Bone marrow (tissue), 2 donors: ENCODE data around the gene PPHLN1.

ENCODE experiments used
- DNase-seq, 2 donors: peaks; one replicate each; lab custom pipeline; 2025; lab: John Stamatoyannopoulos, UW

PPHLN1 gene, protein sequence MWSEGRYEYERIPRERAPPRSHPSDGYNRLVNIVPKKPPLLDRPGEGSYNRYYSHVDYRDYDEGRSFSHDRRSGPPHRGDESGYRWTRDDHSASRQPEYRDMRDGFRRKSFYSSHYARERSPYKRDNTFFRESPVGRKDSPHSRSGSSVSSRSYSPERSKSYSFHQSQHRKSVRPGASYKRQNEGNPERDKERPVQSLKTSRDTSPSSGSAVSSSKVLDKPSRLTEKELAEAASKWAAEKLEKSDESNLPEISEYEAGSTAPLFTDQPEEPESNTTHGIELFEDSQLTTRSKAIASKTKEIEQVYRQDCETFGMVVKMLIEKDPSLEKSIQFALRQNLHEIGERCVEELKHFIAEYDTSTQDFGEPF

DNA sequence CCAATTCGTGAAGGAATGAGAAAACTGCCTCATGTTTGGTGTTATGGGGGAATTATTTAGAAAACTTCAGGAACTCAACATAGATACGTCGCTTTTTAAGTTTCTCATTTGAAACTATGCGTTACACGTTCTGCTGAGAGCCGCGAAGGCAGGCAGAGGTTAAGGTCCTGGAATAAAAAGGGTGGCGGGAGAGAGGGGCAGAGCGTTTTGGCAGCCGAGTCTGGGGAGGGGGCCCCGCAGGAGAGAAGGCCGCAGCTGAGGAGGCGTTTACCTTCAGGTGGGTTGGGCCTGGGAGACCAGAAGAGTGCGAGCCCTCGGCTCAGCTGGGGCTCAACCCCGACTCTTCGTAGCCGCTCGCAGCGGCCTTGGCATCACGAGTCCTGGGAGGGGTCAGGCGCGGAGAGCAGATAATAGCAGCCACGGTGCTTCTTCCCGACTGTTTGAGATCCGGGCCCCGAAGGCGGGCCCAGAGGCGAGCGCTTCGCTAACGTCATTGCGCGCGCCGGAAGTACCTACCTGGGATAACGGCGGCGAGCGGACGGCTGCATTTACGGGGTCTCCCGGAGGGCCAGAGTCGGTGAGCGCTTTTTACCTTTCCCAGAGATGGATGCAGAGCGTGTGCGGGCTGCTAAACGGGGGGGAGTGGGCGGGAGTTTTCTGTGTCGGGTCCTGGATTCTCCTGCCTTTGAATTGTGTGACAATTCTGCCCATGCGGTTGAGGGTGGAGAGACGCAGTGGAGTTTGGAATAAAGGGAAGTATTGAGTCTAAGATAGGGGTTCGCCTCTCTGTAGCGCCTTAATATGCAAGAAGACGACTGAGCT, at the start of gene PPHLN1, which contains the start of gene ZCRB1:
TSS of gene PPHLN1 (plus strand) at position 515 of the 822 bp plus-strand sequence. CDS start 9,736 bp downstream, outside the sequence.
TSS of gene ZCRB1 (minus strand) at position 442 of the 822 bp plus-strand sequence. CDS start 1,992 bp downstream, outside the sequence.
- DNase-seq: peak; percentile 58 to 62

- no peak for DNase-seq
These were observed 48.4 kb upstream of the PPHLN1 start for GRCh38 chr12:42277396-42278127.

- DNase-seq: no peak
These were observed 47.8 kb upstream of the PPHLN1 start for GRCh38 chr12:42278128-42278510.

DNA sequence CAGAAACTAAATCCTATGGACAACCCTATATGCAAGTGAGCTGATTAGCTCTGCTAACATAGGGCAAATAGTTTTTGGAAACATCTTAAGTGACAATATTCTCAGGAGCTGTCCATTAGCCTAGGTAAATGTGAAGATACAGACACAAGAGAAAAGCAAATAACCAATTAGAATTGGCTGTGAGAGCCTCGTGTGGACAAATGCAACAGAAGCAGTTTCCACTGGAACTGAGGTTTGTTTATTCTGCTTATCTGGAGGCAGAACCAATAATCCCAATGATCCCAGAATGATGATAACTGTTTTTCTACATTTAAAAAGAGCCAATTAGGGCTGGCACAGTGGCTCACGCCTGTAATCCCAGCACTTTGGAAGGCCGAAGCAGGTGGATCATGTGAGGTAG, 44.7 kb upstream of the PPHLN1 start:
- DNase-seq: no peak

DNA sequence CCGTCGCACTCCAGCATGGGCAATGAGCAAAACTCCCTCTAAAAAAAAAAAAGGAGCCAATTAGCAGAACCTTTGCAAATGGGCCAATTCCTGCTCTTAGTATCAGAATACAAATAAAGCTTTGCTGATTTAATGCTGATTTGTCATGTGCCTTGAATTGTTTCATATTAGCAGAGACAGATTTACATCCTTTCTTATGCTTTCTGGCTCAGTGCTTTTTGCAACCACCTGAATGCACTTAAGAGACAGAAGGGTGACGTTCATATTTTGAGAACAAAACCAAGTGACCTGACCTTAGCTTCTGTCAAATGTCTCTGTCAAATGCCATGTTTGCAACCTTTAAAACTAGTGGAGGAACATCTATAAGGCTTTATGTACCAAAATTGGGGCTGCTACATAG, 44.1 kb upstream of the PPHLN1 start:
- DNase-seq: no peak

- no peak for DNase-seq
These were observed 43.7 kb upstream of the PPHLN1 start for GRCh38 chr12:42282294-42282693.

DNA sequence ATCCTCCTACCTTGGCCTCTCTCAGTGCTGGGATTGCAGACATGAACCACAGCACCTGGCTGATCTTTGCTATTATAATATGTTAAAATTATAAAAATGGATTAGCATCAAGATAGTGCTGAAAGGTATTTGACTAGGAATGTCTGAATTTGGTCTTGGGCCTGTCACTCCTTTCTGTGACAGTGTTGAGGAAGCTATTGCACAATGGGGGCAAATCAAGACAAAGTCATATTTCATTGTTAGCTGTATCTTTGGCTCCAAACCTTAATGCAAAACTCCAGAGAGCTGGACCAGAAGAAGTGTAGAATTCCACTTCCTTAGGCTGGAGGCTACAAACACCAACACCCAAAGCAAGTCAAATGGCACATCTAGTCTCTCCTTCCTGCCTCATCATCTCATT, 42.2 kb upstream of the PPHLN1 start:
- DNase-seq: no peak

- peak in 1 of 2 donors; percentile 28 for DNase-seq
These were observed 41.8 kb upstream of the PPHLN1 start for GRCh38 chr12:42284157-42284556.

GRCh38 chr12:42284876-42285275, 41.1 kb upstream of the PPHLN1 start:
- no peak for DNase-seq

DNA sequence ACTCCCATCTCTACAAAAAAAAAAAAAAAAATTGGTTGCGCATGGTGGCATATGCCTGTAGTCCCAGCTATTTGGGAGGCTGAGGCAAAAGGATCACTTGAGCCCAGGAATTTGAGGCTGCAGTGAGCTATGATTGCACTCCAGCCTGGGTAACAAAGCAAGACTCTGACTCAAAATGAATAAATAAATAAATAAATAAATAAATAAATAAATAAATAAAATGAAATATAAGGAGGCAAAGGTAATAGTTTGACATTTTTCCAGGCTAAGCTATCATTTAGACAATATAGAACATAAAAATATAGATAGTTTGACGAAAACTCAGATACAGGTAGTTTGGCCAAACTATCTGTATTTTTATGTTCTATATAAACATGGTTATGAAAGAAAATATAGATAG, 40.5 kb upstream of the PPHLN1 start:
- no peak for DNase-seq

DNA sequence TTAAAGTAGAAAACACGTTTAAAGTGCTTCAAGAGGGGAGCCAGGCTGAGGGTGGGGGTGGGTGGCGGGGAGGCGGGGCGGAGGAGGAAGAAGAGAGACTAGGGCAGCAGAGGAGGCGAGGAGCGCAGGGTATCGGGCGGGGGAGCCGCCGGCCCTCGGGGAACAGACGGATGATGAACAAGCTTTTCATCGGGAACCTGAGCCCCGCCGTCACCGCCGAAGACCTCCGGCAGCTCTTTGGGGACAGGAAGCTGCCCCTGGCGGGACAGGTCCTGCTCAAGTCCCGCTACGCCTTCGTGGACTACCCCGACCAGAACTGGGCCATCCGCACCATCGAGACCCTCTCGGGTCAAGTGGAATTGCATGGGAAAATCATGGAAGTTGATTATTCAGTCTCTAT, 39.2 kb upstream of the PPHLN1 start:
- no peak for DNase-seq

- no peak for DNase-seq
These were observed 37.4 kb upstream of the PPHLN1 start for GRCh38 chr12:42288544-42288943.

DNA sequence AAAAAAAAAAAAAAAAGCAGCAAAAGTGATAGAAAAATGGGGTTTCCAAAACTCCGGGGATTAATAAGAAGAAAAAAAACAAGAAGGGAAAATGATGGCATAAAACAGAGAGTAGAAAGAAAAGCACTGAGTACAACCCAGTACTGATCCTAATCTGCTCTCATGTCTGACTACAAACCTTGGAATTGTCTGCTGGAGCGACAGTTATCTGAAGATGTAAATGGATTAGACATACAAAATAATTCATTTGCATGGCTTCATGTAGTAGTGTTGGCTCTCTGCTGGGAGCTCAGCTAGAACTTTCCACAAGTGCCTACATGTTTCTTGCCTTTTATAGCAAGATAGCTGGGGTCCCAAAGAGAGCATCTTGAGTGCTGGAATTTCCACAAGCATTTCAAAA, 34.3 kb upstream of the PPHLN1 start:
- DNase-seq: no peak

GRCh38 chr12:42296503-42297109, 29.4 kb upstream of the PPHLN1 start:
- DNase-seq: no peak

DNA sequence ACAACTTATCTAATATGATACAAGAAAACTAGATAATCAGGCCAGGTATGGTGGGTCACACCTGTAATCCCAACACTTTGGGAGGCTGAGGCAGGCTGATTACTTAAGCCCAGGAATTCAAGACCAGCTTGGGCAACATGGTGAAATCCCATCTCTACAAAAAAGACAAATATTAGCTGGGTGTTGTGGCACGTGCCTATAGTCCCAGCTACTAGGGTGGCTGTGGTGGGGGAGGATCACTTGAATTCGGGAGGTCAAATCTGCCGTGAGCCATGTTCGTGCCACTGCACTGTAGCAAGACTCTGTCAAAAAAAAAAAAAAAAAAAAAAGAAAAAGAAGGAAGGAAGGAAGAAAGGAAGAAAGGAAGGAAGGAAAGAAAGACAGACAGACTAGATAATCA, 27.1 kb upstream of the PPHLN1 start:
- DNase-seq: no peak

DNA sequence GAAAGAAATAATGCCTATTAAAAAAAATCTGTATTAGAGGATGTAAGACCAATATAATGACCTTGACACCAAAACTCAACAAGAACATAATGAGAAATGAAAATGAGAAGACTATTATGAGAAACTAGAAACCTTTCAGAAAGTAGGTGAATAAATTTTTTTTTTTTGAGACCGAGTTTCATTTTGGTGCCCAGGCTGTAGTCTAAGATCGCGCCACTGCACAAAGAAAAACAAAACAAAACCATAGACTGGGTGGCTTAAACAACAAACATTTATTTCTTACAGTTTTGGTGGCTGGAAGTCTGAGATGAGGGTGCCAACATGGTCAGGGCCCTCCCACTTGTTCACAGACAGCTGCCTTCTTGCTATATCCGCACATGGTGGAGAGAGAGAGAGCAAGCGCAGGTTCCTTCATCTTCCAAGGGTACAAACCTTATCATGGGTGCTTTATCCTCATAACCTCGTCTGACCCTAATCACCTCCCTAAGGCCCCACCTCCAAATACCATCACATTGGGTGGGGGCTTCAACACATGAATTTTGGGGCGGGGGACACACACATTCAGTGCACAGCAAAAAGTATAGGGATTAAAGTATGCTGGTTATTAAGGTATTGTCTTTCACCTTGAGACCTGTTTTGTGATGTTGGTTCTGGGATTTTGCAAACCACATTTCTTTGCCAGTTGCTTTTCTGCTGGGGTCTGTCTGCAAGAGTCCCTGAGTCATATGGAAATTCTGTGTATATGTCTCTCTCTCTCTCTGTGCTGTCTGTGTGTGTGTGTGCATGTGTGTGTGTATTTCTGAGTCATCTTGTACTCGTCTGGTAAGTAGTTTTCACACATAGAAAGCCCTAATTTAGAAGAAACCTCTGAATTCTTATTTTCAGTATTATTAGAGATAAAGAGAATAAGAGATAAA, 26.3 kb upstream of the PPHLN1 start:
- peak in 1 of 2 donors; percentile 28 for DNase-seq

GRCh38 chr12:42306297-42306696, 19.7 kb upstream of the PPHLN1 start:
- DNase-seq: no peak

DNA sequence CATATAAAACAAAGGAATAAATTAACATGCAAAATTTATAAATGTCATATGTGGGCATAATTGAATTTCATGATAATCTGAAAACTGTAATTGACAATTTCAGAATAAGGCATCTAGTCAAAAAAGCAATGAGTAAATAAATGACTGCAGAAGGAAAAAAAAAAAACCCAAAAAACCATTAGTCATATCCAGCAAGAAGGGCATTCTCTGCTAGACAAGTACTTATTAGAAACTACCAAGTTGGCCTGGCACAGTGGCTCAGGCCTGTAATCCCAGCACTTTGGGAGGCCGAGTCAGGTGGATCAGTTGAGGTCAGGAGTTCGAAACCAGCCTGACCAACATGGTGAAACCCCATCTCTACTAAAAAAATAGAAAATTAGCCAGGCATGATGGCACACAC, 17.6 kb upstream of the PPHLN1 start:
- no peak for DNase-seq

- no peak for DNase-seq
These were observed 16.0 kb upstream of the PPHLN1 start for GRCh38 chr12:42309996-42310395.

GRCh38 chr12:42315108-42315507, 10.9 kb upstream of the PPHLN1 start:
- DNase-seq: no peak

DNA sequence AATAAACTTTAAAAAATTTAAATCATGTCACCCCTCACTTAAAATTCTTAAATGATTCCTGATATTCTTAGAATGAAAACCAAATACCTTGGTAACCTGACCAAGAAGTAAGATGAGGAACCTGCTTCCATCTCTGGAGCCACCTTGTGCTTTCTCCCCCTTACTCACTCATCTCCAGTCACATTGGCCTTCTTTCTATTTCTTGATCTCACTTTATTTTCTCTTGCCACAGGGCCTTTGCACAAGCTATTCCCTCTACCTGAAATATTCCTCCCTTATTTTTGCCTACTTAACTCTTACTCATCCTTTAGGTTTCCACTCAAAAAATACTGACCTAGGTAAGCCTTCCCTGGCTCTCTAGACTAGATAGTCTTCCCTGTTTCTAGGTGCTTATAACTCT, 5.2 kb upstream of the PPHLN1 start:
- DNase-seq: no peak
